GM18867 (cell line): Measurements from ENCODE around the gene ITGA3.

Source experiments
- ATAC-seq: cut with Tn5 transposase; IDR thresholded peaks from one replicate; pipeline ENCODE4 v1.9.1; 2021; ENCODE audit warnings: mild to moderate bottlenecking, moderate library complexity; ENCODE audit not compliant: unreplicated experiment

The ITGA3 gene

DNA sequence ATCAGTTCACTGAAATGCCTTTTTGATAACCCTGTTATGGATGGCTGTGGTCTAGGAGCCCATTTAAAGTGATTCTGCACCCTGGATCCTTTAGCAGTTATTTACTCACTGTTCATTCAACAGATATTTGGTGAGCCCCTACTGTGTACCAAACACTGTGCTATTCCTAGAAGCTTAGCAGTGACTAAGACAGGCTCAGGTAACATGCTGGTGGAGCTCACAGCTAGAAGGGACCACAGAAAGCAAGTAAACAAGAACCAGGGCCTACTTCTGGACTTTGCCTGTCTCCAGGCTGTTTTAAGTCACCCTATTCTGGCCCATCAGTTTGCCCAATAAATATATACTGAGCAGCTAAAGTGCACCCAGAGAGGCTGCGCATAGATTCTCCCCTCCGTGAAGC is 11.1 kb downstream of the ITGA3 start:
- no peak for ATAC-seq

DNA sequence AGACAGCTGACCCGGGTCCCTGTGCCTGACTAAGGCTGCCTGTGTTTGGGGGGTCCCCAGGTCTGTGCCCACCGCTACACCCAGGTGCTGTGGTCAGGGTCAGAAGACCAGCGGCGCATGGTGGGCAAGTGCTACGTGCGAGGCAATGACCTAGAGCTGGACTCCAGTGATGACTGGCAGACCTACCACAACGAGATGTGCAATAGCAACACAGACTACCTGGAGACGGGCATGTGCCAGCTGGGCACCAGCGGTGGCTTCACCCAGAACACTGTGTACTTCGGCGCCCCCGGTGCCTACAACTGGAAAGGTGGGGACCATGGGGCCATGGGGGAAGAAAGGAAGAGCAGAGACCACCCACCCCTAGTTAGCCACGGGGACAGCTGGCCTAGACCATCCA is 12.1 kb downstream of the ITGA3 start:
- ATAC-seq: no peak

DNA sequence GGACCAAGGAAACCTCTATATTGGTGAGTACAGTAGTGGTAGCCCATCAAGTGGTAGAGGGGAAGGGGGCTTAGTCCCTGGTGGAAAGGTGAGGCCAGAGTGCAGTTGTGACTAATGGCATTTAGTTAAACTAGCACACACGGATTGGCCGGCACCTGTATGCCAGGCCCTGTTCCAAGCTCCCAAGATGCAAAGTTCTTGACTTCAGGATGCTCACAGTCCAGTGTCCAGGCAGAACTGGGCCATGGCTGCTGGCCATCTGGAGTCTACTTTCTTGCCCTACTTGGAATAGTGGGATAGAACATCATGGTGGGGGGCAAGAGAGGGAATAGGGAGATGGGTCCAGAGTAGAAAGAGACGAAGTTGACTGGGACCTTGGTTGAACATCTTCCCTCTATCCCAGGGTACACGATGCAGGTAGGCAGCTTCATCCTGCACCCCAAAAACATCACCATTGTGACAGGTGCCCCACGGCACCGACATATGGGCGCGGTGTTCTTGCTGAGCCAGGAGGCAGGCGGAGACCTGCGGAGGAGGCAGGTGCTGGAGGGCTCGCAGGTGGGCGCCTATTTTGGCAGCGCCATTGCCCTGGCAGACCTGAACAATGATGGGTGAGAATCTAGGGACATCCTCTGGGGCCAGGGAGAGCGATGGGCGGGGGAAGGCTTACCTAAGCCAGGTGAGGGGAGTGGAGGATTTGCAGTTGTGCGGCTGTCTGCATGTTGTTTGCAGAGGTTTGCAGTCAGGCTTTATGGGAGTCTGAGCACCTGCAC is 15.2 kb downstream of the ITGA3 start:
- no peak for ATAC-seq

DNA sequence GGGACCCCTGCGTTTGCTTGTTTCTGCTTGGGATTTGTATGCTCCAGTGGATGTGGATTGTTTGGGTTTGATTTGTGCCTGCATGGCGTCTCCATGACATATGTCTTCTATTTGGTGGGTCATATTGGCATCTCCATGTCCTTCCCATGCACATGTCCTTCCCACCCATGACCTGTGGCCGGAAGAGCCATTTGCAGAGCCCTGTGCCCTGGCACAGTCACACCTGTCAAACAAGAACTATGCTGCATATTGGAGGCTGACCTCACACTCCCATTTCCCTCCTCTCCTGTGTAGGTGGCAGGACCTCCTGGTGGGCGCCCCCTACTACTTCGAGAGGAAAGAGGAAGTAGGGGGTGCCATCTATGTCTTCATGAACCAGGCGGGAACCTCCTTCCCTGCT is 15.8 kb downstream of the ITGA3 start:
- ATAC-seq: no peak

DNA sequence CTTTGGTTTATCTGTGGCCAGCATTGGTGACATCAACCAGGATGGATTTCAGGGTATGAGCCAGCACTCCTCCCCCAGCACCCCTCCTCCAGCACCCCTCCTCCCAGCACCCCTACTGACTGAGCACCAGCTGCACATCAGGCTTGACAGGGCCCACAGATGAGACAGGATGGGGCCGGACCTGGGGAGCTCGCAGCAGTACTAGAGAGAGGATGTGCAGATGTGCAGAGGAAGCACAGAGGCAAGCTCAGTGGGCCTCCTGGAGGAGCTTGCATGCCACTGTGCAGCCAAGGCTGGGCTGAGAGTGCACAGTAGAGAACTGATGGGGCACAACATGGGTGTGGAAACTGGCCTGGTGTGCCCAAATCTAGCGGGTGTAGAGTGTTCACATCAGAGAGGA is 16.2 kb downstream of the ITGA3 start:
- no peak for ATAC-seq

DNA sequence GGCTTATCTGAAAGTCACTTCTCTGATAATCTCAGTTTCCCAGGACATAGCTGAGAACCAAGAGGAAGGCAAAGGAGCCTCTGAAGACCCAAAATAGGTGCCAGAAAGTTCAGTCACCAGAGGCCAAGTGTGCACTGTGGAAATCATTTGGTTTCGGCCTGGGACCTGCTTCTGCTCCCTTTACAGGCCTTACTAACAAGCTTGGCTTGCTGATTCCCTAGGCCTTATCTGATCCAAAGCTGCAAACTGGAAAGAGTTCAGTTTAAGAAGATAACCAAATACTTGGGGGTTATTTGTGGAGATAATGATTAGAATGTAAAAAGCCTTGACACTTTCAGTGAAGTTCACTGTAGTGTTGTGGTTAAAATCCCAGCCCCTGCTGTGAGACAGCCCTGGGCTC is 17.0 kb downstream of the ITGA3 start:
- ATAC-seq: no peak

DNA sequence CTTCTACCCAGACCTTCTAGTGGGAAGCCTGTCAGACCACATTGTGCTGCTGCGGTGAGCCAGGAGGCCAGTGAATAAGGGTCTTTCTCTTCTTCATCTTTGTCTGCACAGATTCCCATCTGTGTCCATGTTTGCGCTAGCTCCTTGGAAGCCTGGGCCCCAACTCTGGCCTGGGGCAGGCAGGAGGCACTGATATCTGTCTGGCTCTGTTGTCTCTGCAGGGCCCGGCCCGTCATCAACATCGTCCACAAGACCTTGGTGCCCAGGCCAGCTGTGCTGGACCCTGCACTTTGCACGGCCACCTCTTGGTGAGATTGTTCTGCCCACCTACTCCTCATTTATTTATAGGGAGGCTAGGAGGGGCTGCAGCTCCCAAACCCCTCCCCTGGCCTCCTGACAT is 18.3 kb downstream of the ITGA3 start:
- ATAC-seq: no peak

DNA sequence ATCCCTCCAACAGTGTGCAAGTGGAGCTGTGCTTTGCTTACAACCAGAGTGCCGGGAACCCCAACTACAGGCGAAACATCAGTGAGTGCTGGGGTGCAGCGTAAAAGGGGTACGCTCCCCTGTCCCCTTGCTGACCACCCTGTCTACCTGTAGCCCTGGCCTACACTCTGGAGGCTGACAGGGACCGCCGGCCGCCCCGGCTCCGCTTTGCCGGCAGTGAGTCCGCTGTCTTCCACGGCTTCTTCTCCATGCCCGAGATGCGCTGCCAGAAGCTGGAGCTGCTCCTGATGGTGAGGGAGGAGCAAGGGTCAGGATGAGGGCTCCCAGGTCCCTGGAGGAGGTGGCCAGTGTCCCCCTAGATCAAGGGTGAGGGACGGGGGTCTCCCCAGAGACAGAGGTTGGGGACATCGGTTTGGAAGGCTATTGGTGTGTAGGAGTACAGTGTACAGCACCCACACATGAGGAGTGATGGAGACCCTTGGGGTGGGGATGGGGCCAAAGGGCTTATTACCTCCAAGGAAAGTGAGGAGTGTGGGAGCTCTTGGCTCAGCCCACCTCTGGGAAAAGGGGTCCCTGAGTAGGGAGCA is 19.6 kb downstream of the ITGA3 start:
- ATAC-seq: no peak

DNA sequence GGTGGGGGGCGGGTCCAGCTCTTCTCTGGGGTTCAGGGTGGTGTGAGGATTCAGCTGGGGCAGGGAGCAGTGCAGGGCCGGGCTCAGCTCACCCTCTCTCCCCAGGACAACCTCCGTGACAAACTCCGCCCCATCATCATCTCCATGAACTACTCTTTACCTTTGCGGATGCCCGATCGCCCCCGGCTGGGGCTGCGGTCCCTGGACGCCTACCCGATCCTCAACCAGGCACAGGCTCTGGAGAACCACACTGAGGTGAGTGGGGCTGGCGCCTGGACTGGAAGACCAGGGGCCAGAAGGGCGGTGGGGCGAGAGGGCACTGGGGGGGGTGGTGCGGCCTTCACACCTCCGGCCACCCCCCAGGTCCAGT is 20.3 kb downstream of the ITGA3 start:
- ATAC-seq: no peak

DNA sequence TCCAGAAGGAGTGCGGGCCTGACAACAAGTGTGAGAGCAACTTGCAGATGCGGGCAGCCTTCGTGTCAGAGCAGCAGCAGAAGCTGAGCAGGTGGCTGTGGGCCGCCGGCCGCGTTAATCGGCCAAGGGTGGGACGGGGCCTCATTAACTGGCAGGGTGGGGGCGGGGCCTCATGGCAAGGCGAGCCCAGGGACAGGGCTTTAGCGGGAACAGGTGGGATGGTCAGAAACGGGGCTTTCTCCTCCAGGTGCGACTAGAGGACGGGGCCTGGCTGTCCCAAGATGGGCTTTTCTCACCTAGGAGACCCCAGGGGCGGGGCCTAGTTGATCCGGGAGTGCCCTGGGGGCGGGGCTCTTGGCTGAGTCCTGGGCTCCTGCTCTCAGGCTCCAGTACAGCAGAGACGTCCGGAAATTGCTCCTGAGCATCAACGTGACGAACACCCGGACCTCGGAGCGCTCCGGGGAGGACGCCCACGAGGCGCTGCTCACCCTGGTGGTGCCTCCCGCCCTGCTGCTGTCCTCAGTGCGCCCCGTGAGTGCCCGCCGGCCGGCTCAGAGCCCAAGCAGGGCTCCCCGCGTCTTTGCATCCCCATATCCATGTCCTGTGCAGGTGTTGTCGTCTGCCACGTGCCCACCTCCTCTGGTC is 20.8 kb downstream of the ITGA3 start:
- no peak for ATAC-seq

DNA sequence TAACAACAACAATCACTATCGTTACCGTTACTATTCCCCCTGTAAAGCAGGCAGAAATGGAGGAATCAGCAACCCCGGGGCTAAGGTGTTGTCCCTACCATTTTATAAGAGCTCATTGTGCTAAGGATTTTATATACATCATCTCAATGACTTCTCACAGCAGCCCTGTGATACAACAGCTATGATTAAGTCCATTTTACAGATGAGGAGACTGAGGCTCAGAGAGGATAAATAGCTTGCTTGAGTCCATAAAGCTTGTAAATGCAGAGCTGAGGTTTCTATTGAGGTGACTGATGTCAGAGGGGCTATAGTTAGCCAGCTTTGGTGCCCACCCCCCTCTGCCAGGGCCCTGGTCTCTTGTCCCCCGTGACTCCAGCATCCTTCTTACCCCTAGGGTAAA is 22.5 kb downstream of the ITGA3 start:
- ATAC-seq: no peak

DNA sequence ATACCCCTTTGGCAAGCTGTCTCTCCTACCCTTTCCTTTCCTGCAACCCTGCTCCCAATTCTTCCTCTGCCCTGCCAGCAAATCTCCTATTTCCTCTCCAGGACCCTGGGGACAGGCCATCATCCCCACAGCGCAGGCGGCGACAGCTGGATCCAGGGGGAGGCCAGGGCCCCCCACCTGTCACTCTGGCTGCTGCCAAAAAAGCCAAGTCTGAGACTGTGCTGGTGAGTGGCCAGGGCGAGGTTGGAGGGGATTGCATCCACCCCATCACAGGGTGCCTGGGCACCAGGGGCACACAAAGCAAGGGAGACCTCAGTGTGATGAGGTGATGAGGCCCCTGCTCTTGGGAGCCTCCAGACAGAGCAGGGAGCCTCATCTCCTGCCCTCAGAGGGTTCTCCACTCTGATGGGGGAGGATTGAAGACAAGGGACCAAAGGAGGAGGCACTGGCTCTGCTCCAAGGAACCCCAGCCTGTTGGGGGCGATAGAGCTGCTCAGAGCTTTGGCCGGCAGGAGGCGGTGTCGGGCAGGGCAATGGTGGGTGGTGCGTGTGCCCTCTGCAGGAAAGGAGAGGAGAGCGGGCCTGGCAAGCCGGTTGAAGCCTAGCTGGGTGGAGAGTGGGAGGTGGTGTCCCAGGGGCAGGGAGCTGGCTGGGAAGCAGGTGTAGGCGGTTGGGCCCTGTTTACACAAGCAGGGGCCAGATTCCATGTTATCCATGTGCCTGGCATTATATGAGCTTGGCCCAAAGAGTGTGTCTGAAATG is 23.6 kb downstream of the ITGA3 start:
- ATAC-seq: peak; percentile 52

DNA sequence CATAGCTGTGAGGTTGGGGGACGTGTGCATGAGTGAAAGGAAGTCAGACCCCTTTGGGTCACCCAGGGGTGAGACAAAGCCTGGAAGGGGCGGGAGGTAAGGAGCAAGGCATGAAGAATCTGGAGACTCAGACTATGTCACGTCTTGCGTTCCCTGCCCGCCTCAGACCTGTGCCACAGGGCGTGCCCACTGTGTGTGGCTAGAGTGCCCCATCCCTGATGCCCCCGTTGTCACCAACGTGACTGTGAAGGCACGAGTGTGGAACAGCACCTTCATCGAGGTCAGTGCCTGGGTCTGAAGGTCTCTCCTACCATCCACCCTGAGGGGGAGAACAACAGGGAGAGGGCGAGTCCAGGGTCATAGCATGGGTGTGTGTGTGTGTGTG is 24.2 kb downstream of the ITGA3 start:
- ATAC-seq: no peak

DNA sequence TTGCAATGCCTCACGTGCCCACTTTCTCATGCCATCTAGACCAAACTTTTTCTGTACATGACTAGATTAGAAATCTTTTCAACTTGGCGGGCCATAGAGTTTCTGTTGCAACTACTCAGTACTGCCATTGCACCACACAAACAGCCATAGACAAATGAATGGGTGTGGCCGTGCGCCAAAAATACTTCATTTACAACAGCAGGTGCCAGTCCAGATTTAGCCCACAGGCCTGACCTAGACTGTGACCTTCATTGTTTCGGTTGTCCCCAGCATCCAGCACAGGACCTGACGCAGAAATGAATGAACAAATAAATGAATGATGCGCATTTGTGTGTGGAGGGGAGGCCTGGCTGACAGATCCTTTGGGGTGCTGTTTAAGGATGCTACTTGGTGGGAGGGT is 24.9 kb downstream of the ITGA3 start:
- peak; percentile 64 for ATAC-seq

DNA sequence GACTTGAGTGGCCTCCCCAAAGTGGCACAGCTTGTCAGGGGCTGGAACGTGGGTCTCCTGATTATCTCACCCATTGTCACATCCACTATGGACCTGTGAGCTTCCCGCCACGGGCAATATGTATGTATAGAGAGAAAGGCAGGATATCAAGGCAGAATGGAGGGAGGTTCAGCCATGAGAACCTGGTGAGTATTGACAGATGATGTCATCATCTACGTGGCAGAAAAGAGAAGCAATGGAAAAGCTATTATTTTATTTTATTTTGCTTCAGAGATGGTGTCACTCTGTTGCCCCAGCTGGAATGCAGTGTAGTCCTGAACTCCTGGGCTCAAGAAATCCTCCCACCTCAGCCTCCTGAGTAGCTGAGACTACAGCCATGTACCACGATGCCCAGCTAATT is 25.8 kb downstream of the ITGA3 start:
- no peak for ATAC-seq

DNA sequence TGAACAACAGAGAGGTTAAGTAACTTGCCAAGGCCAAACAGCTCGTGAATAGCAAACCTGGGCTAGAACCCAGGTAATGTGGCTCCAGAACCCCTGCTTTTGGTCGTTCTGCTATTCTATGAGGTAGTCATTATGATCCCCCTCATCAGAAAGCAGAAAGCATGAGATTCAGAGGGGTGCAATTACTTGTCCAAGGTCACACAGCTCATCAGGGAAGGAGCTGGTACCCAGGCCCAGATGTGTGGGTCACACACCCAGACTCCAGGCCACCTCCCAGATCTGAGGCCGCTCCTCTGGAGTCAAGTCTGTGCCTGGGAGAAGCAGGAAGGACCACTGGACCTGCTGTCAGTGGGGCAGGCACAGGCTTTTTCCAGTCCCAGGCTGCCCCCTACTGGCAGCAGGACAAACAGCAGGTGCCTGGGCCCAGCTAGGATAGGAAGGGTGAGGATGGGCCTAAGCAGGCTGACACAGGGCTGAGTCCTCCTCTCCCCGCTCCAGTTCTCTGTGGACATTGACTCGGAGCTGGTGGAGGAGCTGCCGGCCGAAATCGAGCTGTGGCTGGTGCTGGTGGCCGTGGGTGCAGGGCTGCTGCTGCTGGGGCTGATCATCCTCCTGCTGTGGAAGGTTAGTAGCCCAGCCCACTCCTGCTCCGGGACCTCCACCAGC is 31.5 kb downstream of the ITGA3 start:
- ATAC-seq: peak; percentile 65

DNA sequence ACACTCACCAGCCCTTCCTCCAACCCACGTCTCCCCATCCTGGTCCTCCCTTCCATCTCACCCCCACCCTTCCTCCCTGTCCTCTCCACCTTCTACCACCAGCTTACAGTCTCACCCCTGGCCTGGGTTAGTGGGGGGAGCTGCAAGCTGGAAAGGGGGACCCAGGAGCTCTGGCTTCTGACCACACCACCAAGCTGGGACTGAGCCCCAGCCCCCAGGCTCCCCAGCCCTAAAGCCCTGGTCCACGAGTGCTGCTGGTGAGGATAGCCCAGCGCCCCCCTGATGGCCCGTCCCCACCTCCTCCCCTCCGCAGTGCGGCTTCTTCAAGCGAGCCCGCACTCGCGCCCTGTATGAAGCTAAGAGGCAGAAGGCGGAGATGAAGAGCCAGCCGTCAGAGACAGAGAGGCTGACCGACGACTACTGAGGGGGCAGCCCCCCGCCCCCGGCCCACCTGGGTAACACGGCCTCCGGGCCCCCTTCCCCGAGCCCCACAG is 32.0 kb downstream of the ITGA3 start:
- no peak for ATAC-seq

DNA sequence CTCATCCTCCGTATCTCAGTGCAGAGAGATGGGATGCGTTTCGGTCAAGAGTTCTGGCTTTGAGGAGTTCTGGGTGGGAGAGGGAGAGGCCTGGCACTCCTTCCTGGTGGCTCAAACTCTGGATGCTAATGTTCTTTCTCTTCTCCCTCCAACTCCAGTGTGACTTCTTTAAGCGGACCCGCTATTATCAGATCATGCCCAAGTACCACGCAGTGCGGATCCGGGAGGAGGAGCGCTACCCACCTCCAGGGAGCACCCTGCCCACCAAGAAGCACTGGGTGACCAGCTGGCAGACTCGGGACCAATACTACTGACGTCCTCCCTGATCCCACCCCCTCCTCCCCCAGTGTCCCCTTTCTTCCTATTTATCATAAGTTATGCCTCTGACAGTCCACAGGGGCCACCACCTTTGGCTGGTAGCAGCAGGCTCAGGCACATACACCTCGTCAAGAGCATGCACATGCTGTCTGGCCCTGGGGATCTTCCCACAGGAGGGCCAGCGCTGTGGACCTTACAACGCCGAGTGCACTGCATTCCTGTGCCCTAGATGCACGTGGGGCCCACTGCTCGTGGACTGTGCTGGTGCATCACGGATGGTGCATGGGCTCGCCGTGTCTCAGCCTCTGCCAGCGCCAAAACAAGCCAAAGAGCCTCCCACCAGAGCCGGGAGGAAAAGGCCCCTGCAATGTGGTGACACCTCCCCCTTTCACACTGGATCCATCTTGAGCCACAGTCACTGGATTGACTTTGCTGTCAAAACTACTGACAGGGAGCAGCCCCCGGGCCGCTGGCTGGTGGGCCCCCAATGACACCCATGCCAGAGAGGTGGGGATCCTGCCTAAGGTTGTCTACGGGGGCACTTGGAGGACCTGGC is 33.3 kb downstream of the ITGA3 start:
- ATAC-seq: no peak

DNA sequence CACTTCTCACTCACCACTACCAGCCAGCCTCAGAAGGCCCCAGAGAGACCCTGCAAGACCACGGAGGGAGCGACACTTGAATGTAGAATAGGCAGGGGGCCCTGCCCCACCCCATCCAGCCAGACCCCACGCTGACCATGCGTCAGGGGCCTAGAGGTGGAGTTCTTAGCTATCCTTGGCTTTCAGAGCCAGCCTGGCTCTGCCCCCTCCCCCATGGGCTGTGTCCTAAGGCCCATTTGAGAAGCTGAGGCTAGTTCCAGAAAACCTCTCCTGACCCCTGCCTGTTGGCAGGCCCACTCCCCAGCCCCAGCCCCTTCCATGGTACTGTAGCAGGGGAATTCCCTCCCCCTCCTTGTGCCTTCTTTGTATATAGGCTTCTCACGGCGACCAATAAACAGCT is 34.2 kb downstream of the ITGA3 start:
- ATAC-seq: no peak
